Vagina (tissue), 2 donors: ENCODE results near the gene NUMA1. TPM values are rescaled to one million over a fixed set of nuclear protein-coding genes. Genes with fewer than 3 reads are reported as not detected.

Experiments used
- DNase-seq, 2 donors: peaks; one replicate each; pipeline ENCODE4 v3.0.0-alpha.2; 2017; ENCODE audit errors: extremely low spot score in 2 of 2
- H3K27ac ChIP-seq: fragments of 200-600 bp; sonication (generic); one replicate; pipeline ENCODE4 v1.5.1; 2019
- H3K27me3 ChIP-seq: fragments of 200-600 bp; sonication (generic); one replicate; pipeline ENCODE4 v1.5.1; 2019
- H3K36me3 ChIP-seq, 2 donors: fragments of 200-600 bp; sonication (generic); one replicate each; pipeline ENCODE4 v1.5.1; 2017 to 2019
- H3K4me1 ChIP-seq: fragments of 200-600 bp; sonication (generic); one replicate; pipeline ENCODE4 v1.5.1; 2019
- H3K4me3 ChIP-seq, 2 donors: fragments of 200-600 bp; sonication (generic); 1 replicate in 1 of 2; 2 replicates in 1 of 2; pipeline ENCODE4 v1.5.1; 2016 to 2019
- H3K9me3 ChIP-seq: fragments of 200-600 bp; sonication (generic); one replicate; pipeline ENCODE4 v1.5.1; 2019
- POLR2A ChIP-seq, 2 donors: fragments of 450-650 bp; IDR thresholded peaks; one replicate each; pipeline ENCODE4 v1.6.1; 2017; ENCODE audit warnings: antibody characterized with exemption in 2 of 2, mild to moderate bottlenecking in 2 of 2, moderate library complexity in 2 of 2
- POLR2AphosphoS5 ChIP-seq, 2 donors: sonication (generic); formaldehyde crosslinking; IDR thresholded peaks; one replicate each; pipeline ENCODE4 v1.9.0; 2017; ENCODE audit warnings: antibody characterized with exemption in 2 of 2, mild to moderate bottlenecking in 2 of 2, low read depth in 1 of 2; ENCODE audit not compliant: insufficient read depth in 1 of 2
- intact Hi-C: fragments of 100-400 bp; cut with DNase I; formaldehyde crosslinking; loops from one replicate; pipeline ENCODE4 v1.15.1; 2023
- total RNA-seq: library from RNA; depleted of rRNA; stranded (reverse); fragments of >200 nt; gene quantifications from one replicate; pipeline ENCODE4 v1.2.3, GENCODE V29; 2016
- TF ChIP-seq, protein P1 (sequence below), 3 experiments: fragments of 450-650 bp in 2 of 3; fragments of 200-600 bp in 1 of 3; sonication (generic) in 1 of 3; IDR thresholded peaks; one replicate each; pipeline ENCODE4 v1.5.1; 2017 to 2019; ENCODE audit warnings: antibody characterized with exemption in 3 of 3, mild to moderate bottlenecking in 2 of 3, moderate library complexity in 2 of 3

The NUMA1 gene
- total RNA-seq, 1 donor from 2014 or later, result 314 TPM

DNA sequence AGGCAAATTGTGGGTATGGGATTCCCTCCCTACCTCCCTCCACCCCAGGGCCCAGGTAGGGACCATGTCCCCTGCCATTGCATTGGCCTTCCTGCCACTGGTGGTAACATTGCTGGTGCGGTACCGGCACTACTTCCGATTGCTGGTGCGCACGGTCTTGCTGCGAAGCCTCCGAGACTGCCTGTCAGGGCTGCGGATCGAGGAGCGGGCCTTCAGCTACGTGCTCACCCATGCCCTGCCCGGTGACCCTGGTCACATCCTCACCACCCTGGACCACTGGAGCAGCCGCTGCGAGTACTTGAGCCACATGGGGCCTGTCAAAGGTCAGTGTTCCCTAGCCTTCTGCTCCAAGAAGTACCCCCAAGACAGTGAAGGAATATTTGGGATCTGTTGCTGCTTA is 25.5 kb upstream of the NUMA1 start, which contains the start of gene TOMT:
Gene TOMT, plus strand, starts transcription at position 37 of the 400 bp plus-strand sequence. Its CDS starts 28 bp downstream, at position 65.
- H3K4me1 ChIP-seq, result peaks cover 24% of the 10 kb centered on the region
- intact Hi-C loops, result no loop called here

DNA sequence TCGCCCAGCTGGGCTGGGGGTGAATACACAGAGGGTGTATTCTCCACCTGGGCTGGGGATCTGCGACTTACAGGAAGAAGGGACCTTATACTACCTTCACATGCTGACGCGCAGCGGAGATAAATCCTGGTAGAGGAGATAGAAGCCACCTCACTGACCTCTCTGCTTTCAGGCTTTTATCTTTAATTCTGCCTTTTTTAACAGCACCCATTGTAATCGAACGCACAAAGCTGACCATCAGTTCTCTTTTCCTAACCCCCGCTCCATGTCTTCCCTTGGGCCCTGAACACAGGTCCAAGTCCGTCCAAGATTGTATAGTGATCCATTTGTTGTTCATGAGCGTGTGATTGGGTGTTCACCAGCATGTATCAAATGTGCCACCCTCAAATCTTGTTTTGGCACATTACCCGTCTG is 23.4 kb upstream of the NUMA1 start:
- no peak for DNase-seq
- intact Hi-C loops, result no loop called here
- H3K36me3 ChIP-seq, result peaks cover 0 to 11% of the 10 kb centered on the region in 2 donors
- no peaks in the 10 kb centered on the region for H3K27me3 ChIP-seq
- peak overlapping the region; percentile 64 to 91 for H3K4me3 ChIP-seq
- H3K27ac ChIP-seq, result peak overlapping the region; percentile 93
- no peaks in the 10 kb centered on the region for H3K9me3 ChIP-seq
- H3K4me1 ChIP-seq, result peaks cover 44% of the 10 kb centered on the region
- TF ChIP-seq, protein P1, sequence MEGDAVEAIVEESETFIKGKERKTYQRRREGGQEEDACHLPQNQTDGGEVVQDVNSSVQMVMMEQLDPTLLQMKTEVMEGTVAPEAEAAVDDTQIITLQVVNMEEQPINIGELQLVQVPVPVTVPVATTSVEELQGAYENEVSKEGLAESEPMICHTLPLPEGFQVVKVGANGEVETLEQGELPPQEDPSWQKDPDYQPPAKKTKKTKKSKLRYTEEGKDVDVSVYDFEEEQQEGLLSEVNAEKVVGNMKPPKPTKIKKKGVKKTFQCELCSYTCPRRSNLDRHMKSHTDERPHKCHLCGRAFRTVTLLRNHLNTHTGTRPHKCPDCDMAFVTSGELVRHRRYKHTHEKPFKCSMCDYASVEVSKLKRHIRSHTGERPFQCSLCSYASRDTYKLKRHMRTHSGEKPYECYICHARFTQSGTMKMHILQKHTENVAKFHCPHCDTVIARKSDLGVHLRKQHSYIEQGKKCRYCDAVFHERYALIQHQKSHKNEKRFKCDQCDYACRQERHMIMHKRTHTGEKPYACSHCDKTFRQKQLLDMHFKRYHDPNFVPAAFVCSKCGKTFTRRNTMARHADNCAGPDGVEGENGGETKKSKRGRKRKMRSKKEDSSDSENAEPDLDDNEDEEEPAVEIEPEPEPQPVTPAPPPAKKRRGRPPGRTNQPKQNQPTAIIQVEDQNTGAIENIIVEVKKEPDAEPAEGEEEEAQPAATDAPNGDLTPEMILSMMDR (IDR thresholded peaks at IDR 0.05), result no peak
- TF ChIP-seq POLR2A (IDR thresholded peaks at IDR 0.05), result no peak
- TF ChIP-seq POLR2AphosphoS5 (IDR thresholded peaks at IDR 0.05; ENCODE audit: insufficient read depth in 1 of 2, low read depth in 1 of 2), result no peak

More for the DNA sequence above, 25.5 kb upstream of the NUMA1 start, which contains the start of gene TOMT:
- DNase-seq, result no peak
- TF ChIP-seq POLR2AphosphoS5 (IDR thresholded peaks at IDR 0.05; ENCODE audit: insufficient read depth in 1 of 2, low read depth in 1 of 2) (no peak), POLR2A (IDR thresholded peaks at IDR 0.05) (no peak)
- Histone ChIP-seq H3K4me3 (no peak within 1 kb of the TSS), H3K9me3 (no peaks in the 10 kb centered on the region), H3K27ac (no peak within 1 kb of the TSS), H3K36me3 (peaks cover 0 to 6% of the 10 kb centered on the region in 2 donors), H3K27me3 (no peaks in the 10 kb centered on the region)

DNA sequence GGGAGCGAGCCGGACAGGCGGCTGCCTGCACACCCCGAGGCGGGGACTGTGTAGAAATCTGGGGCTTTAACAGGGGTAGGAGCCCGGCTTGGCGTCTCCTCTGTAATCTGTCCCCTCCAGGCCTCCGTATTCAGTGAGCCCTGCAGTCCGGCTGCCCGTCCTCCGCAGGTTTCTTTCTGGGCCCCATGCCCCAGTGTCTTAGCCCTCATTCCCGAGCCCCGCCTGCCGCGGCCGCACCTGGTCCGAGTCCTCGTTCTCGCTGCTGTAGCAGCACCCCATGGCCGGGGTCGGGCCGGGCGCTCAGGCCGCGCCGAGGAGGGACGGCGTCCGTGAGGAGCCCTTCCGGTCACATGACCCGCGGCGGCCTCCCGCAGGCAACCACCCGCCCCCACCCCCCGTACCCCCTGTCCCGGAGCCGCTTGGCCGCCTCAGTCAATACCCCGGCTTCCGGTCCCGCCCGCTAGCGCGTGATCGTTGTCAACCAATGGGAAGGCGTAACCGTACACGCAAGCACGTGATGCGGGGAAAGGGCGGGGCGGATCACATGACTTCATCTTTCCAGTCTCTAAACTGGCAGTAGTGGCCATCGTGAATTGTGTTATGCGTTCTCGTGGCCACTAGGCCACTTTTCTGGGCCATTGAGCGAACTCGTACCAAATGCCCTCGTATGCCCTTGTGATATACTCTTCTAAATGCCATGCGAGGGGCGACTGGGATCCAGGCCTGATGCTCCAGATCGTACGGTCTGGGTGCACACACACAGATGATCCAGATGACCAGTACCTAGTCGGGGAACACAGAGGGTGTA is 22.8 kb upstream of the NUMA1 start, which contains the start of gene LAMTOR1:
Gene LAMTOR1, minus strand, starts transcription at position 352 of the 808 bp plus-strand sequence. Its CDS starts 73 bp downstream, at position 279.
- TF ChIP-seq POLR2A (IDR thresholded peaks at IDR 0.05), result no peak
- TF ChIP-seq, protein P1 (IDR thresholded peaks at IDR 0.05), result peak in 2 of 3 experiments; percentile 23 to 59
- peak; percentile 94 to 96 for TF ChIP-seq POLR2AphosphoS5 (IDR thresholded peaks at IDR 0.05; ENCODE audit: insufficient read depth in 1 of 2, low read depth in 1 of 2)
- Histone ChIP-seq H3K27ac (peak within 1 kb of the TSS; percentile 93), H3K4me1 (peaks cover 44% of the 10 kb centered on the region), H3K9me3 (no peaks in the 10 kb centered on the region), H3K36me3 (peaks cover 0 to 12% of the 10 kb centered on the region in 2 donors), H3K27me3 (no peaks in the 10 kb centered on the region), H3K4me3 (peak within 1 kb of the TSS; percentile 64 to 91)
- DNase-seq, result peak; percentile 99
- intact Hi-C loops, result no loop called here

DNA sequence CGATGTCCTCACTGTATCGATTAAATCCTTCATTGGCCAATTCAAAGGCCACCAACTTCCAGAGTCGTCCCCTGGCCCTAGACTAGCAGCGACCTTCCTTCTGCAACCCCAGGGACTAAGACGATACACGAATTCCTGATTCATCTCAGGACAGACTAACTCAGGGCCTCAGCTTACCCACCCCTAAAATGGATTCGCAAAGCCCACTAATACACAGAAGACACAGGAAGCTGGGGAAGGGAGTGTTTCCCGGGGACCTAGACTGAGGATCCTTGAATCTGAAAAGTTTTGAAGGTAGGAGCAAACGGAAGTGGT is 22.2 kb upstream of the NUMA1 start:
- TF ChIP-seq, protein P1 (IDR thresholded peaks at IDR 0.05), result no peak
- TF ChIP-seq POLR2AphosphoS5 (IDR thresholded peaks at IDR 0.05; ENCODE audit: insufficient read depth in 1 of 2, low read depth in 1 of 2) (no peak), POLR2A (IDR thresholded peaks at IDR 0.05) (no peak)
- Histone ChIP-seq H3K9me3 (no peaks in the 10 kb centered on the region), H3K27ac (peak overlapping the region; percentile 93), H3K27me3 (no peaks in the 10 kb centered on the region), H3K4me1 (peaks cover 44% of the 10 kb centered on the region), H3K4me3 (peak overlapping the region; percentile 64 to 91), H3K36me3 (peaks cover 0 to 17% of the 10 kb centered on the region in 2 donors)
- no peak for DNase-seq
- intact Hi-C loops, result no loop called here

DNA sequence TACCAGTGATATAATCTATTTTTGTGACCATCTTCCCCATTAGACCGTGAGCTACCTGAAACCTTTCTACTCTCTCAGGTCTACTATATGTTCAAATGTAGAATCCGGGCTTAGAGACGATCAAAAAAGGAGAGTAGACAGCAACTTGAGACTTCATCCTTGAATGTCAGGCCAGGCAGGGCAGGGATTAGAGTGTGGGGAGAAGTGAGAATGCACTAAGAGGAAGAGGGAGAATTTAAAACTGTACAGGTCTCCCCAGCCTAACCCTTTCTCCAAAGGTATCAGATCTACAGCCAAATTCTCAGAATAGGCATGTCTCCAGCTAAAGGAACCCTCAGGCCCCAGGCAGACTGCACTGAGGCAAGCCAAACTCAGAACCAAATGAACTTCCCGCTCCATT is 21.8 kb upstream of the NUMA1 start:
- peak overlapping the region; percentile 64 to 91 for H3K4me3 ChIP-seq
- DNase-seq, result no peak
- peaks cover 0 to 21% of the 10 kb centered on the region in 2 donors for H3K36me3 ChIP-seq
- intact Hi-C loops, result no loop called here
- H3K27me3 ChIP-seq, result no peaks in the 10 kb centered on the region
- no peaks in the 10 kb centered on the region for H3K9me3 ChIP-seq
- peaks cover 44% of the 10 kb centered on the region for H3K4me1 ChIP-seq
- TF ChIP-seq POLR2AphosphoS5 (IDR thresholded peaks at IDR 0.05; ENCODE audit: insufficient read depth in 1 of 2, low read depth in 1 of 2) (no peak), POLR2A (IDR thresholded peaks at IDR 0.05) (no peak)
- TF ChIP-seq, protein P1 (IDR thresholded peaks at IDR 0.05), result no peak
- peak overlapping the region; percentile 93 for H3K27ac ChIP-seq
